Adipocyte (in vitro differentiated cells): ENCODE measurements around the gene WASF2.
A peak's percentile ranks its signal among the peaks of the same experiment; 100 is the strongest.

Source experiments
- DNase-seq: peaks from one replicate; pipeline ENCODE4 v3.0.0-alpha.2; 2015; ENCODE audit warnings: low read depth
- H3K27me3 ChIP-seq: replicated peaks from 2 replicates; pipeline ENCODE4 v1.7.0; 2013; ENCODE audit warnings: mild to moderate bottlenecking, low read length, moderate library complexity; ENCODE audit not compliant: control insufficient read depth, insufficient read depth
- H3K36me3 ChIP-seq: 2 replicates; pipeline ENCODE4 v1.7.0; 2013; ENCODE audit warnings: low read length, mild to moderate bottlenecking, moderate library complexity; ENCODE audit not compliant: control insufficient read depth, insufficient read depth, severe bottlenecking
- H3K4me1 ChIP-seq: 2 replicates; pipeline ENCODE4 v1.7.0; 2013; ENCODE audit warnings: mild to moderate bottlenecking, low read length, moderate library complexity; ENCODE audit not compliant: control insufficient read depth, insufficient read depth
- H3K4me3 ChIP-seq: 2 replicates; pipeline ENCODE4 v1.7.0; 2013; ENCODE audit warnings: mild to moderate bottlenecking, low read length, moderate library complexity
- H3K9ac ChIP-seq: 2 replicates; pipeline ENCODE4 v1.7.0; 2013; ENCODE audit warnings: mild to moderate bottlenecking, low read length, moderate library complexity
- H3K9me3 ChIP-seq: 2 replicates; pipeline ENCODE4 v1.7.0; 2013; ENCODE audit warnings: mild to moderate bottlenecking, low read length, moderate library complexity; ENCODE audit not compliant: control insufficient read depth

Gene WASF2

GRCh38 chr1:27364696-27365371 is 125.1 kb downstream of the WASF2 start:
- peaks cover 37% of the 10 kb centered on the region for H3K36me3 ChIP-seq
- no peaks in the 10 kb centered on the region for H3K27me3 ChIP-seq
- peak overlapping the region; percentile 93 for H3K4me3 ChIP-seq
- H3K4me1 ChIP-seq: peaks cover 24% of the 10 kb centered on the region
- H3K9me3 ChIP-seq: no peaks in the 10 kb centered on the region
- peak overlapping the region; percentile 95 for H3K9ac ChIP-seq
- no peak for DNase-seq

GRCh38 chr1:27363766-27364695 is 125.9 kb downstream of the WASF2 start:
- Histone ChIP-seq H3K4me1 (peaks cover 24% of the 10 kb centered on the region), H3K27me3 (no peaks in the 10 kb centered on the region), H3K4me3 (peak overlapping the region; percentile 93), H3K36me3 (peaks cover 45% of the 10 kb centered on the region), H3K9me3 (no peaks in the 10 kb centered on the region), H3K9ac (peak overlapping the region; percentile 95)
- no peak for DNase-seq

- DNase-seq: no peak
- Histone ChIP-seq H3K27me3 (no peaks in the 10 kb centered on the region), H3K36me3 (peaks cover 61% of the 10 kb centered on the region), H3K4me1 (peaks cover 11% of the 10 kb centered on the region), H3K4me3 (no peak overlapping the region), H3K9ac (no peak overlapping the region), H3K9me3 (no peaks in the 10 kb centered on the region)
Observed at GRCh38 chr1:27361553-27361952, 128.4 kb downstream of the WASF2 start.

GRCh38 chr1:27361044-27361402 is 128.9 kb downstream of the WASF2 start:
- Histone ChIP-seq H3K27me3 (no peaks in the 10 kb centered on the region), H3K9ac (no peak overlapping the region), H3K9me3 (no peaks in the 10 kb centered on the region), H3K36me3 (peaks cover 67% of the 10 kb centered on the region), H3K4me3 (no peak overlapping the region), H3K4me1 (peaks cover 11% of the 10 kb centered on the region)
- no peak for DNase-seq

DNA sequence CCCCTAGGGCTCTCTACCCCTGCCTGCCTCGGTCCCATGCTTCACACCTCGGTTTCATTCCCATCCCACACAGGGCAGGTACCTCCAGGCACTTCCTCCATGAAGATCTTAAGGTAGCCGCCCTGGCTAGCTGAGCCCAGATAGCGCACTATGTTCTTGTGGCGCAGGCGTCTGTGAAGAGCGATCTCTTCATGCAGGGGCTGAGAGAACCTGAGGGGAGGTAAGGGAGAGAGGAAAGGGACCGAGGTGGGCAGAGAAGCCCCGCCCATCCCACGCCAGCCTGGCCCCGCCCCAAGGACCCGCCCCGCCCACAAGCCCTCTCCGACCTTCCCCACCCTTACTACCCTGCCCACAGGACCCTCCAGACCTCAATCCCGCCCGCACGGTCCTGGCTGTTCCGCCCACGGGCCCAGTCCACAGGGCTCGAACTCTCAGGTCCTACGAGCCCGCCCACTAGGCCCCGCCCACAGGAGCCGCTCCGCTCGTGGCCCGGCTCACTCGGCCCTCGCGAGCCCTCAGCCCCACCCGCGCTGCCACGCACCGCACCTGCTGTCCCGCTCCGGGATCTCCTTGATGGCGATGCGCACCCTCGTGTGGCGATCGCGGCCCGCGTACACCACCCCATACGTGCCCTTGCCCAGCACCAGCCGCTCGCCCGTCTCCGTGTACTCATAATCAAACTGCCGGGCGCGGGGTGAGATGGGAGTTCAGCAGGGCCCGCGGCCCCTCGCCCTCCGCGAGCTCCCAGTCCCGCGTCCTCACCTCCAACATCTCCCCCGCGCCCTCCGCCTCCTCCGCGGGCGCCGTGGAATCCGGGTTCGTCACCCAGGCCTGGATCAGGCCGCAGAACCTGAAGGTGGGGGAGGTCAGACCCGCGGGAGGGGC is 129.6 kb downstream of the WASF2 start:
- Histone ChIP-seq H3K9ac (no peak overlapping the region), H3K27me3 (no peaks in the 10 kb centered on the region), H3K36me3 (peaks cover 73% of the 10 kb centered on the region), H3K9me3 (no peaks in the 10 kb centered on the region), H3K4me1 (peaks cover 11% of the 10 kb centered on the region), H3K4me3 (no peak overlapping the region)
- DNase-seq: no peak

DNA sequence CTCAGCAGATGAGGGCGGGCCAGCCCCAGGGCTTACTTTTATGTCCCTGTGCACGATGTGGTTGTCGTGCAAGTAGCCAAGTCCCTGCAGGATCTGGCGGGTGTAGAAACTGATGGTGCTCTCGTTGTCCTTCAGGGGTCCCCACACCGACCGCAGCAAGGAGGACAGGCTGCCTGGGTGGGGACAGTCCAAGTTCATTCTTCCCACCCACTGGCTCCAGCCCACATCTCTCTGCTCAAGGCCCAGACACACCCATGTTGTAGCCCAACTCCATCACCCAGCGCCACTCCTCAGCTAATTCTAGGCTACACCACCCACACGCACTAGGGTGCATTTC is 130.2 kb downstream of the WASF2 start:
- H3K27me3 ChIP-seq: no peaks in the 10 kb centered on the region
- no peak overlapping the region for H3K9ac ChIP-seq
- H3K9me3 ChIP-seq: no peaks in the 10 kb centered on the region
- peaks cover 6% of the 10 kb centered on the region for H3K4me1 ChIP-seq
- DNase-seq: no peak
- no peak overlapping the region for H3K4me3 ChIP-seq
- peaks cover 77% of the 10 kb centered on the region for H3K36me3 ChIP-seq

GRCh38 chr1:27358928-27359313 is 131.0 kb downstream of the WASF2 start:
- H3K4me3 ChIP-seq: no peak overlapping the region
- H3K4me1 ChIP-seq: no peaks in the 10 kb centered on the region
- DNase-seq: no peak
- no peaks in the 10 kb centered on the region for H3K27me3 ChIP-seq
- peaks cover 80% of the 10 kb centered on the region for H3K36me3 ChIP-seq
- H3K9ac ChIP-seq: no peak overlapping the region
- H3K9me3 ChIP-seq: no peaks in the 10 kb centered on the region

DNA sequence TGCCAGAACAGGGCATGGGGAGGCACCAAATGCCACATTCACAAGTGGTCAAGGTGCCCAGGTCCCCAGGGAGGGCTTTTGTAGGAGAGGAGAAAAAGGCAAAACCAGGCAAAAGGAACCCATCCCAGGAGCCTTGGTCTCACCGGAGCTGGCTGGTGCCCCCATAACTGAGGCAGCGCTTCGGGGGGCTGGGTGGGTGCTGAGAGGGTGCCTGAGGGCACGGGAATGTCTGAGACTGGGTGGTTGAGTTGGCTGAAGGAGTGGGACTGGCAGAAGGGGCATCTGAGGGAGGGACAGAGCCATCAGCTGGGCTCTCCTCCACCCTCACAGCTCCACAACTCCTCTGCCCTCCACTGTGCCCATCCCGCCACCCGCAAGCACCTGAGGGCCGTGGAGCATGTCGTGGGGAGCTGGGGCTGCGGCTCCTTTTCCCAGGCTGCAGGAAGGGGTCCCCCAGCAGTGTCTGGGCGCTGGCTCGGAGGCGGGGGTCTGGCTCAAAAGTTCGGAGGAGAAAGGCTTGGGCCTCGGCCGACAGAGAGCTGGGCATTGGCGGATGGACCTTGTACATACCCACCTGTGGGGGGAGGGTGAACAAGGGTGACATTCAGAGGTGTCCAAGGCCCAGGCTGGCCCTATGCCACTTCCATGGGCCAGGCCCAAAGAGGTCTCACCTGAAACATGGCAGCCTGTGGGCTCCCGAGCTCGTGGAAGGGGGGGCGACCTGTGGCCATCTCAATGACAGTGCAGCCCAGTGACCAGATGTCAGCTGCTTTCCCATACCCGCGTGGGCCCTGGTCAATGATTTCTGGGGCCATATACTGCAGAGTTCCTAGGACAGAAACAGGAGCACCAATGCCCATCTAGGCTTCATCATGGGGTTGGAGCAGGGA is 131.7 kb downstream of the WASF2 start:
- Histone ChIP-seq H3K9me3 (no peaks in the 10 kb centered on the region), H3K27me3 (no peaks in the 10 kb centered on the region), H3K9ac (no peak overlapping the region), H3K36me3 (peaks cover 80% of the 10 kb centered on the region), H3K4me1 (no peaks in the 10 kb centered on the region), H3K4me3 (no peak overlapping the region)
- DNase-seq: no peak

DNA sequence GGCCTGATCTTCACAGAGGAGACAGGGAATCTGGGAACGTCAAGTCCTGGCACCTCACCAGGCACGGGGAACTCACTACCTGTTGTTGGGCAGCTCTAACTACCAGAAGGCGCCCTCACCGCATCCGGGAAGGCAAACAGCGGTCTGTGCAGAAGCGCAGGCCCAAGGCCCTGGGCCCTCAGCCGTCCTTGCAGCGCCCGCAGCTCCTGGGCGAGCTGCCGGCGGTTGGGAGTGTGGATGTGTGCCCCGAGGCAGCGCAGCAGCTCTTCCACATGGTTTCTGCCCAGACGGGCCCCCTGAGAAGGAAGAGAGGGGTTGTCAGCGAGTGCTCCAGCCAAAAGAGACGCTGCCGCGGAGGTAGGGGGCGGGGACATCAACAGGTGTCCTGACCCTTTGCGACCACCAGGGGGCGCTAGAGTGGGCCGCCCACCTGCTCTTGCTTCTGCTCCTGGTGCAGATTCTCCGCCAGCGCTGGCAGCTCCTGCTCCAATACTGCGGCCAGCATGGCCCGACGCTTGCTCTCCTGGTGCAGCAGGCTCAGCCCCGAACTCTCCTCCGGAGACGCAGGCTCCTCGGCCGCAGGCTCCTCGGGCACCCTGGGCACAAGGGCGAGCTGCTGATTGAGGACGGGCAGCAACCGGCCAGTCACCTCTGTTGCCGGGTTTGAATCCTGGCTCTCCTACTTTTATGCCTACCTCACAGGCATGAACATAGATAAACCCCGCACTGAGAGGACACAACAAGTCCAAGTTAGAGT is 132.5 kb downstream of the WASF2 start:
- Histone ChIP-seq H3K9me3 (no peaks in the 10 kb centered on the region), H3K4me1 (no peaks in the 10 kb centered on the region), H3K9ac (no peak overlapping the region), H3K4me3 (no peak overlapping the region), H3K27me3 (no peaks in the 10 kb centered on the region), H3K36me3 (peaks cover 76% of the 10 kb centered on the region)
- DNase-seq: peak; percentile 61

DNA sequence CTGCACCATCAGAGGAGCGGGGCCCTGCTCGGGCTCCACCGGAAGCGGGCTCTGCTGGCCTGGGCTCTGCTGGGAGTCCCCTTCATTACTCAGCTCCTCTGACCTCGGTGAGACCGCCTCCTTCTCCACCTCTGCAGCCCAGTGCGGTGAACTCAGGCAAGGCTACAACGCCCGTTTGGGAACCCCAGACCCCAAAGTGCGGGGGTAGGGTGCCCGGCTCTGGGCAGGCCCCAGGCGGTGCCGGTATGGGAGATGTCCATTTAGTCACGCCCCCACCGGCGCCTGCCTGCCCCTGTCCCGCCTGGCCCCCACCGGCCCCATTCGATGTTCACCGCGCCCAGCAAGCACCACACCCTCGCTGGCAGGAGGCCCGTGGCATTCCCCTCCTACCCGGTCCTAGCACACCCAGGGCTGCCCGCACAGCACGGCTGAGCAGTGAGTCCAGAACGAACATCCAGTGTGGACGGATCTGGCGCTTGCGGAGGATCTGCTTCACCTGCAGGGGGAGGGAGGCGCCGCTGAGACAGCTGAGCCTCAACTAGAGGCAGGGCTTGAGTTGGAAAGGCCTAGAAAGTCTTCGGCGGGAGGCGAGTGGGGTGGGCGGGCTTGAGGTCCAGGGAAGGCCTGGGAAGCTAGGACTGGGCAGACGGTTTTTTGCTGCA is 133.2 kb downstream of the WASF2 start:
- Histone ChIP-seq H3K36me3 (peaks cover 69% of the 10 kb centered on the region), H3K9ac (no peak overlapping the region), H3K27me3 (no peaks in the 10 kb centered on the region), H3K4me3 (no peak overlapping the region), H3K4me1 (no peaks in the 10 kb centered on the region), H3K9me3 (no peaks in the 10 kb centered on the region)
- no peak for DNase-seq
